SK-N-SH (cell line): ENCODE results near the gene ARID1A. TPM values are rescaled to one million over a fixed set of nuclear protein-coding genes. Genes with fewer than 3 reads are reported as not detected.
"Not testable (repeated sequence)": the region's sequence is repeated elsewhere in the genome, so short reads cannot be mapped to it uniquely, and the experiment has no call there.

Experiments
- CTCF ChIA-PET: fragments of 300-600, 350-600 bp; formaldehyde crosslinking; extraction: SDS; loops from one replicate; lab custom pipeline; 2021; lab: Yijun Ruan, JAX
- POLR2A ChIA-PET: fragments of 350-600 bp; sonication (Branson Sonifier 250); formaldehyde crosslinking; extraction: SDS; loops from one replicate; lab custom pipeline; 2020; ENCODE audit warnings: antibody characterized with exemption, inconsistent platforms; lab: Yijun Ruan, JAX
- DNase-seq: peaks from one replicate; pipeline ENCODE4 v3.0.0; 2012
- H2AFZ ChIP-seq: fragments of 200-600 bp; sonication (generic); 2 replicates; pipeline ENCODE4 v1.8.1; 2016; ENCODE audit warnings: antibody characterized with exemption, mild to moderate bottlenecking, low read depth
- H3F3A ChIP-seq: fragments of 200-600 bp; sonication (generic); replicated peaks from 2 replicates; pipeline ENCODE3; 2016; ENCODE audit warnings: antibody characterized with exemption, mild to moderate bottlenecking; ENCODE audit not compliant: insufficient read depth
- H3K27ac ChIP-seq, 2 experiments: fragments of 200-500 bp in 1 of 2; fragments of 200-600 bp in 1 of 2; sonication (Bioruptor generic) in 1 of 2; sonication (generic), shearing (Covaris generic) in 1 of 2; 2 replicates each; pipeline versions ENCODE4 v1.5.1 to v1.6.1; 2014 to 2016; ENCODE audit warnings: low read depth in 2 of 2, inconsistent platforms in 1 of 2, low read length in 1 of 2, mild to moderate bottlenecking in 1 of 2, mixed read lengths in 1 of 2
- H3K27me3 ChIP-seq: fragments of 200-600 bp; sonication (generic), shearing (Covaris generic); 2 replicates; pipeline ENCODE4 v1.6.1; 2016; ENCODE audit warnings: mixed run types; ENCODE audit not compliant: insufficient read depth
- H3K36me3 ChIP-seq, 2 experiments: fragments of 200-500 bp in 1 of 2; fragments of 200-600 bp in 1 of 2; sonication (Bioruptor generic) in 1 of 2; sonication (generic) in 1 of 2; replicated peaks in 1 of 2; 2 replicates each; pipeline versions ENCODE3 to v1.5.1; 2014 to 2016; ENCODE audit warnings: low read length in 1 of 2, mild to moderate bottlenecking in 1 of 2; ENCODE audit not compliant: insufficient read depth in 2 of 2, control insufficient read depth in 1 of 2
- H3K4me1 ChIP-seq, 2 experiments: fragments of 200-500 bp in 1 of 2; fragments of 200-600 bp in 1 of 2; sonication (Bioruptor generic) in 1 of 2; sonication (generic), shearing (Covaris generic) in 1 of 2; 2 replicates each; pipeline versions ENCODE4 v1.5.1 to v1.6.1; 2014 to 2016; ENCODE audit warnings: low read depth in 1 of 2, low read length in 1 of 2, mixed run types in 1 of 2; ENCODE audit not compliant: insufficient read depth in 2 of 2, control insufficient read depth in 1 of 2
- H3K4me2 ChIP-seq: fragments of 200-600 bp; sonication (generic), shearing (Covaris generic); 2 replicates; pipeline ENCODE4 v1.6.1; 2017; ENCODE audit warnings: mixed run types
- H3K4me3 ChIP-seq, 2 experiments: fragments of 200-500 bp in 1 of 2; fragments of 200-600 bp in 1 of 2; sonication (Bioruptor generic) in 1 of 2; sonication (generic), shearing (Covaris generic) in 1 of 2; 2 replicates each; pipeline versions ENCODE4 v1.5.1 to v1.8.1; 2014 to 2016; ENCODE audit warnings: low read depth in 2 of 2, inconsistent platforms in 1 of 2, low read length in 1 of 2, mild to moderate bottlenecking in 1 of 2, mixed read lengths in 1 of 2, moderate library complexity in 1 of 2
- H3K79me2 ChIP-seq: fragments of 200-600 bp; sonication (generic); 2 replicates; pipeline ENCODE4 v1.8.1; 2017; ENCODE audit warnings: mild to moderate bottlenecking; ENCODE audit not compliant: insufficient read depth
- H3K9ac ChIP-seq: fragments of 200-600 bp; sonication (generic); 2 replicates; pipeline ENCODE4 v1.6.1; 2017; ENCODE audit warnings: mixed run types
- H3K9me2 ChIP-seq: fragments of 200-600 bp; sonication (generic); 2 replicates; pipeline ENCODE4 v1.6.1; 2017; ENCODE audit warnings: mixed run types
- H3K9me3 ChIP-seq: fragments of 200-600 bp; sonication (generic); 2 replicates; pipeline ENCODE4 v1.6.1; 2017; ENCODE audit warnings: mixed run types, mild to moderate bottlenecking, moderate library complexity
- H4K20me1 ChIP-seq: fragments of 200-600 bp; sonication (generic); 2 replicates; pipeline ENCODE4 v1.6.1; 2017; ENCODE audit warnings: mild to moderate bottlenecking, mixed run types; ENCODE audit not compliant: insufficient read depth
- FOSL2 ChIP-seq: IDR thresholded peaks from 2 replicates; pipeline ENCODE4 v1.4.0; 2012; ENCODE audit warnings: low read depth, mild to moderate bottlenecking, moderate library complexity, borderline replicate concordance
- GABPA ChIP-seq: IDR thresholded peaks from 2 replicates; pipeline ENCODE4 v1.4.0; 2012; ENCODE audit warnings: low read depth, mild to moderate bottlenecking
- IRF3 ChIP-seq: fragments of 150-350 bp; IDR thresholded peaks from 2 replicates; pipeline ENCODE4 v1.6.1; 2016; ENCODE audit warnings: mild to moderate bottlenecking, low read depth, low read length
- MEF2A ChIP-seq: IDR thresholded peaks from 2 replicates; pipeline ENCODE4 v1.4.0; 2012; ENCODE audit warnings: low read depth, borderline replicate concordance
- MXI1 ChIP-seq: IDR thresholded peaks from 2 replicates; pipeline ENCODE4 v1.6.1; 2012; ENCODE audit warnings: mild to moderate bottlenecking, low read depth, low read length, improper control_type of control experiment
- ZBTB33 ChIP-seq: IDR thresholded peaks from 2 replicates; pipeline ENCODE4 v1.4.0; 2012; ENCODE audit warnings: low read depth, borderline replicate concordance
- WGBS: methylation state at CpG from one replicate; pipeline ENCODE4 v1.1.6; 2017; ENCODE audit warnings: low lambda C conversion rate; 5-methylcytosine and 5-hydroxymethylcytosine counted together
- polyA plus RNA-seq, 3 experiments: library from polyadenylated mRNA; depleted of rRNA; stranded (reverse); fragments of >200 nt; gene quantifications; 2 replicates each; pipeline ENCODE4 v1.2.3, GENCODE V29; 2012
- TF ChIP-seq, protein P1 (sequence below): IDR thresholded peaks from 2 replicates; pipeline ENCODE4; 2012

ARID1A gene
- polyA plus RNA-seq, 1 of the 3 experiments (the other 2 are of a cell fraction) = 26.5 TPM

- TF ChIP-seq IRF3 = no peak
- TF ChIP-seq MXI1 = no peak
- no peak for TF ChIP-seq MEF2A
- no peak for TF ChIP-seq GABPA
- TF ChIP-seq, all 33 proteins: peak for 0
Observed at GRCh38 chr1:26664802-26665201, 31.0 kb upstream of the ARID1A start (continued).

DNA sequence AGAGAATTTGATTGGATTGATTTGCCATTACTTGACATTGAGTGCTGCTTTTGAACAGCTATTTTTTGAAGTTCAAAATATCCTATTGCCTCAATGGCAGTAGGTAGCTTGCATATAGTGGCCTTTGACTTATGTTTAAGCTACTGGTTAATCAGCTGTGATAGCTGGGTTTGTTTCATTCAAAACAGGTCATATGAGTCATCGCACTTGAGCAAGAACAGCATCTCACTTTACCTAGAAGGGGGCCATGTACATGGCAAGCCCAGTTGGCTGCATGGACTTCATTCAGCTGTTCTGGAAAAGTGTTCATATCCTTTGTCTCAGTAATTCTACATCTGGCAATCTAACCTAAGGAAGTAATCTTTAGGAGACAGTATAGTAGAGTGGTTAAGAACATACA lies 29.0 kb upstream of the ARID1A start:
- no peak for DNase-seq
- no peak overlapping the region for H2AFZ ChIP-seq

GRCh38 chr1:26668106-26668786 lies 27.6 kb upstream of the ARID1A start:
- H3F3A ChIP-seq, H2AFZ ChIP-seq, DNase-seq, H3K9me3 ChIP-seq, H3K27me3 ChIP-seq, H3K27ac ChIP-seq, H3K9ac ChIP-seq, H4K20me1 ChIP-seq, H3K36me3 ChIP-seq, CTCF ChIA-PET, H3K4me3 ChIP-seq, POLR2A ChIA-PET, H3K9me2 ChIP-seq, H3K4me2 ChIP-seq, H3K79me2 ChIP-seq, H3K4me1 ChIP-seq: not testable (repeated sequence)
- WGBS = 86% methylated on average over 4 of the region's 4 CpGs

More for the DNA sequence above, 29.0 kb upstream of the ARID1A start:
- H3K9ac ChIP-seq = no peak overlapping the region
- CTCF ChIA-PET = interaction anchor here (1.4 to 1.6 kb wide), 2 partner anchors 10 to 78 kb away, joined by 3 to 11 read pairs; no protein-coding TSS in a partner anchor
- no peaks in the 10 kb centered on the region for H3F3A ChIP-seq
- H3K36me3 ChIP-seq = no peaks in the 10 kb centered on the region
- no peak overlapping the region for H3K4me3 ChIP-seq
- TF ChIP-seq FOSL2 (peak; percentile 42; the same call in 1 of the 2 replicates), ZBTB33 (no peak)
- TF ChIP-seq, protein P1, sequence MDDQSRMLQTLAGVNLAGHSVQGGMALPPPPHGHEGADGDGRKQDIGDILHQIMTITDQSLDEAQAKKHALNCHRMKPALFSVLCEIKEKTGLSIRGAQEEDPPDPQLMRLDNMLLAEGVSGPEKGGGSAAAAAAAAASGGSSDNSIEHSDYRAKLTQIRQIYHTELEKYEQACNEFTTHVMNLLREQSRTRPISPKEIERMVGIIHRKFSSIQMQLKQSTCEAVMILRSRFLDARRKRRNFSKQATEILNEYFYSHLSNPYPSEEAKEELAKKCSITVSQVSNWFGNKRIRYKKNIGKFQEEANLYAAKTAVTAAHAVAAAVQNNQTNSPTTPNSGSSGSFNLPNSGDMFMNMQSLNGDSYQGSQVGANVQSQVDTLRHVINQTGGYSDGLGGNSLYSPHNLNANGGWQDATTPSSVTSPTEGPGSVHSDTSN = peak; percentile 50
- WGBS = 75% methylated on average over 1 of the region's 1 CpG
- H3K4me1 ChIP-seq = no peaks in the 10 kb centered on the region
- H3K4me2 ChIP-seq = no peak overlapping the region
- H3K9me3 ChIP-seq = no peaks in the 10 kb centered on the region
- POLR2A ChIA-PET = no interaction called here
- H4K20me1 ChIP-seq = no peaks in the 10 kb centered on the region
- H3K27ac ChIP-seq = no peak overlapping the region
- no peaks in the 10 kb centered on the region for H3K79me2 ChIP-seq
- H3K27me3 ChIP-seq = no peaks in the 10 kb centered on the region; the same call in 1 of the 2 replicates
- H3K9me2 ChIP-seq = no peaks in the 10 kb centered on the region
